ENCODE measurements around the gene SYNGR2.

SYNGR2 gene

GRCh38 chr17:78168242-78168902 is at the start of gene SYNGR2:
TSS of gene SYNGR2 (plus strand) at chr17:78168581. CDS start at chr17:78168617, 36 bp downstream.
- DNase-seq (ENCODE audit: low read depth, low spot score) = no peak

GRCh38 chr17:78118801-78119241 is 49.6 kb upstream of the SYNGR2 start:
- no peak for DNase-seq (ENCODE audit: low read depth, low spot score)

- DNase-seq (ENCODE audit: low read depth, low spot score) = no peak
Observed at GRCh38 chr17:78120537-78120936, 47.8 kb upstream of the SYNGR2 start.

GRCh38 chr17:78120971-78121800 is 47.2 kb upstream of the SYNGR2 start:
- DNase-seq (ENCODE audit: low read depth, low spot score) = no peak

GRCh38 chr17:78121801-78122215 is 46.6 kb upstream of the SYNGR2 start:
- no peak for DNase-seq (ENCODE audit: low read depth, low spot score)

GRCh38 chr17:78122216-78122930 is 46.0 kb upstream of the SYNGR2 start:
- DNase-seq (ENCODE audit: low read depth, low spot score) = no peak

- no peak for DNase-seq (ENCODE audit: low read depth, low spot score)
Observed at GRCh38 chr17:78122931-78123249, 45.5 kb upstream of the SYNGR2 start.

- DNase-seq (ENCODE audit: low read depth, low spot score) = no peak
Observed at GRCh38 chr17:78123258-78123929, 45.0 kb upstream of the SYNGR2 start.

GRCh38 chr17:78124081-78124835 is 44.1 kb upstream of the SYNGR2 start:
- DNase-seq (ENCODE audit: low read depth, low spot score) = no peak

GRCh38 chr17:78124836-78125137 is 43.6 kb upstream of the SYNGR2 start:
- DNase-seq (ENCODE audit: low read depth, low spot score) = no peak

- DNase-seq (ENCODE audit: low read depth, low spot score) = no peak
Observed at GRCh38 chr17:78125138-78125913, 43.1 kb upstream of the SYNGR2 start.

GRCh38 chr17:78125976-78126894 is 42.1 kb upstream of the SYNGR2 start:
- no peak for DNase-seq (ENCODE audit: low read depth, low spot score)

GRCh38 chr17:78126895-78127238 is 41.5 kb upstream of the SYNGR2 start:
- DNase-seq (ENCODE audit: low read depth, low spot score) = no peak

- no peak for DNase-seq (ENCODE audit: low read depth, low spot score)
Observed at GRCh38 chr17:78127239-78127887, 41.0 kb upstream of the SYNGR2 start.

- no peak for DNase-seq (ENCODE audit: low read depth, low spot score)
Observed at GRCh38 chr17:78127888-78128550, 40.4 kb upstream of the SYNGR2 start.

GRCh38 chr17:78128551-78129350 is 39.6 kb upstream of the SYNGR2 start, which contains the start of gene TMC6:
TSS of gene TMC6 (minus strand) at chr17:78128755. CDS start at chr17:78126832, 1,923 bp downstream.
- DNase-seq (ENCODE audit: low read depth, low spot score) = no peak

- no peak for DNase-seq (ENCODE audit: low read depth, low spot score)
Observed at GRCh38 chr17:78129351-78130089, 38.9 kb upstream of the SYNGR2 start.

Measured in smooth muscle cell of the brain vasculature (primary cell).